ENCODE results near the gene PTPN11.
"Not testable (repeated sequence)": the region's sequence is repeated elsewhere in the genome, so short reads cannot be mapped to it uniquely, and the experiment has no call there.

DNA sequence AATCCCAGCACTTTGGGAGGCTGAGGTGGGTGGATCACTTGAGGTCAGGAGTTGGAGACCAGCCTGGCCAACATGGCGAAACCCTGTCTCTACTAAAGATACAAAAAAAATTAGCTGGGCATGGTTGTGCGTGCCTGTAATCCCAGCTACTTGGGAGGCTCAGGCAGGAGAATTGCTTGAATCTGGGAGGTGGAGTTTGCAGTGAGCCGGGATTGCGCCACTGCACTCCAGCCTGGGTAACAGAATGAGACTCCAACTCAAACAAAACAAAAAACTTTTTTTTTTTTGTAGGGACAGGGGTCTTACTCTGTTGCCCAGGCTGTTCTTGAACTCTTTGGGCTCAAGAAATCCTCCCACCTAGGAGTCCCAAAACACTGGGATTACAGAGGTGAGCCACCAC is 3.3 kb upstream of the PTPN11 start:
- TF ChIP-seq, protein P1, sequence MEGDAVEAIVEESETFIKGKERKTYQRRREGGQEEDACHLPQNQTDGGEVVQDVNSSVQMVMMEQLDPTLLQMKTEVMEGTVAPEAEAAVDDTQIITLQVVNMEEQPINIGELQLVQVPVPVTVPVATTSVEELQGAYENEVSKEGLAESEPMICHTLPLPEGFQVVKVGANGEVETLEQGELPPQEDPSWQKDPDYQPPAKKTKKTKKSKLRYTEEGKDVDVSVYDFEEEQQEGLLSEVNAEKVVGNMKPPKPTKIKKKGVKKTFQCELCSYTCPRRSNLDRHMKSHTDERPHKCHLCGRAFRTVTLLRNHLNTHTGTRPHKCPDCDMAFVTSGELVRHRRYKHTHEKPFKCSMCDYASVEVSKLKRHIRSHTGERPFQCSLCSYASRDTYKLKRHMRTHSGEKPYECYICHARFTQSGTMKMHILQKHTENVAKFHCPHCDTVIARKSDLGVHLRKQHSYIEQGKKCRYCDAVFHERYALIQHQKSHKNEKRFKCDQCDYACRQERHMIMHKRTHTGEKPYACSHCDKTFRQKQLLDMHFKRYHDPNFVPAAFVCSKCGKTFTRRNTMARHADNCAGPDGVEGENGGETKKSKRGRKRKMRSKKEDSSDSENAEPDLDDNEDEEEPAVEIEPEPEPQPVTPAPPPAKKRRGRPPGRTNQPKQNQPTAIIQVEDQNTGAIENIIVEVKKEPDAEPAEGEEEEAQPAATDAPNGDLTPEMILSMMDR (IDR thresholded peaks at IDR 0.05) = not testable (repeated sequence)
- TF ChIP-seq POLR2A (IDR thresholded peaks at IDR 0.05) = not testable (repeated sequence)
